HG02840 (cell line): ENCODE measurements around the gene PTEN.

Experiments
- ATAC-seq: cut with Tn5 transposase; IDR thresholded peaks from one replicate; pipeline ENCODE4 v1.9.1; 2021; ENCODE audit warnings: mild to moderate bottlenecking, moderate library complexity, moderate number of reproducible peaks; ENCODE audit not compliant: unreplicated experiment, low FRiP score

The PTEN gene

GRCh38 chr10:87961314-87961713 is 97.9 kb downstream of the PTEN start:
- ATAC-seq, result no peak

- no peak for ATAC-seq
These were observed 103.0 kb downstream of the PTEN start for GRCh38 chr10:87966459-87966858.

- no peak for ATAC-seq
These were observed 110.2 kb downstream of the PTEN start for GRCh38 chr10:87973635-87974034.

GRCh38 chr10:87974130-87974529 is 110.7 kb downstream of the PTEN start:
- no peak for ATAC-seq

GRCh38 chr10:87974769-87975168 is 111.3 kb downstream of the PTEN start:
- ATAC-seq, result no peak

- no peak for ATAC-seq
These were observed 112.8 kb downstream of the PTEN start for GRCh38 chr10:87976101-87976743.

GRCh38 chr10:87978166-87978565 is 114.7 kb downstream of the PTEN start:
- ATAC-seq, result no peak

- no peak for ATAC-seq
These were observed 116.4 kb downstream of the PTEN start for GRCh38 chr10:87979847-87980246.

- no peak for ATAC-seq
These were observed 120.3 kb downstream of the PTEN start for GRCh38 chr10:87983716-87984115.

GRCh38 chr10:87987206-87987605 is 123.8 kb downstream of the PTEN start:
- no peak for ATAC-seq

- no peak for ATAC-seq
These were observed 128.5 kb downstream of the PTEN start for GRCh38 chr10:87991946-87992345.

- ATAC-seq, result no peak
These were observed 141.0 kb downstream of the PTEN start for GRCh38 chr10:88004451-88004850.

GRCh38 chr10:88006261-88006660 is 142.8 kb downstream of the PTEN start:
- ATAC-seq, result no peak

GRCh38 chr10:88008866-88009470 is 145.5 kb downstream of the PTEN start:
- ATAC-seq, result no peak

GRCh38 chr10:88012641-88013040 is 149.2 kb downstream of the PTEN start:
- no peak for ATAC-seq

GRCh38 chr10:88017781-88018180 is 154.4 kb downstream of the PTEN start:
- ATAC-seq, result no peak

GRCh38 chr10:88019753-88020152 is 156.3 kb downstream of the PTEN start:
- ATAC-seq, result no peak
